Heart left ventricle (tissue), 13 donors: ENCODE results near the gene AFF4.

Experiments used
- POLR2A ChIP-seq, 2 donors: fragments of 450-650 bp; IDR thresholded peaks; one replicate each; pipeline ENCODE4 v1.6.1; 2017; ENCODE audit warnings: antibody characterized with exemption in 2 of 2, mild to moderate bottlenecking in 2 of 2, moderate library complexity in 2 of 2
- TF ChIP-seq, protein P1 (sequence below), 12 donors: fragments of 200-600 bp; sonication (generic) in 4 of 12; IDR thresholded peaks; one replicate each; pipeline versions ENCODE4 v1.5.0 to v1.8.0; 2018 to 2022; ENCODE audit warnings: antibody characterized with exemption in 12 of 12, mild to moderate bottlenecking in 5 of 12
- donor health status: ischemic (EF 13 %, LVEDD 7.1; RV severe dilation, severe dysfunction).
- donor health status: DM: no; HTN: yes; CAD: no.
- donor health status: DM: no; HTN: no; CAD: no.
- donor health status: ischemic (EF 25% LVEDD 6.9; RV normal size, moderate dysfunction).
- donor health status: ischemic (EF 25% LVEDD 5.7; RV mildly dilated, moderate dysfunction).
- donor health status: ischemic (EF 35%, LVEDD 5.7; RV mildly dilated, moderate dysfunction).
- donor health status: nonischemic (EF 11% LVEDD 7.7; RV severe dilation, severe dysfunction).
- donor health status: DM: yes; HTN: yes; CAD: no.
- donor health status: PGD.
- donor health status: ischemic (EF 29% LVEDD 5.4; RV normal size, mild dysfunction).
- donor health status: nonischemic (EF 23%, LVEDD 6.1; RV moderate dilation, normal function).

DNA sequence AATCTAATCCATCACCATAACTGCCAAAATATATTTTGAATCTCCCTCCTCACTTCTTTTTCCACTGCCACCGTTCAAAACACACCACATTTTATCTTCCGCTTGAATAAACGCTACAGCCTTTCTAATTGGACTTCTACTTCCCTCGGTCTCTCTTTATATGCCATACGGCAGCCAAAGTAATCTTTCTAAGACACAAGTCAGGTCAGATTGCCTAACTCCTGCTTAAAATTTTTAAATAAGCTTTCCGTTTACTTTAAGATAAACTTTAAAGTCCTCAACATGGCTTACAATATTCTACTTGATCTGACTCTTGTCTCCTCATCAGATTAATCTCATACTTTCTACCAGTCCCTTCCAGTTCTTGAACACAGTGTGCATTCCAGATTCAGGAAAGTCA is 9.7 kb downstream of the AFF4 start:
- TF ChIP-seq, protein P1, sequence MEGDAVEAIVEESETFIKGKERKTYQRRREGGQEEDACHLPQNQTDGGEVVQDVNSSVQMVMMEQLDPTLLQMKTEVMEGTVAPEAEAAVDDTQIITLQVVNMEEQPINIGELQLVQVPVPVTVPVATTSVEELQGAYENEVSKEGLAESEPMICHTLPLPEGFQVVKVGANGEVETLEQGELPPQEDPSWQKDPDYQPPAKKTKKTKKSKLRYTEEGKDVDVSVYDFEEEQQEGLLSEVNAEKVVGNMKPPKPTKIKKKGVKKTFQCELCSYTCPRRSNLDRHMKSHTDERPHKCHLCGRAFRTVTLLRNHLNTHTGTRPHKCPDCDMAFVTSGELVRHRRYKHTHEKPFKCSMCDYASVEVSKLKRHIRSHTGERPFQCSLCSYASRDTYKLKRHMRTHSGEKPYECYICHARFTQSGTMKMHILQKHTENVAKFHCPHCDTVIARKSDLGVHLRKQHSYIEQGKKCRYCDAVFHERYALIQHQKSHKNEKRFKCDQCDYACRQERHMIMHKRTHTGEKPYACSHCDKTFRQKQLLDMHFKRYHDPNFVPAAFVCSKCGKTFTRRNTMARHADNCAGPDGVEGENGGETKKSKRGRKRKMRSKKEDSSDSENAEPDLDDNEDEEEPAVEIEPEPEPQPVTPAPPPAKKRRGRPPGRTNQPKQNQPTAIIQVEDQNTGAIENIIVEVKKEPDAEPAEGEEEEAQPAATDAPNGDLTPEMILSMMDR (IDR thresholded peaks at IDR 0.05): no peak
- TF ChIP-seq POLR2A (IDR thresholded peaks at IDR 0.05): no peak
